GM11168 (cell line): Measurements from ENCODE around the gene STARD5.

Source experiments
- in situ Hi-C: fragments of 300-500 bp; cut with MboI; formaldehyde crosslinking; loops from one replicate; pipeline ENCODE4 v1.12.0; 2022; ENCODE audit warnings: low sequenced_read_pairs; ENCODE audit not compliant: unreplicated experiment

Gene STARD5

DNA sequence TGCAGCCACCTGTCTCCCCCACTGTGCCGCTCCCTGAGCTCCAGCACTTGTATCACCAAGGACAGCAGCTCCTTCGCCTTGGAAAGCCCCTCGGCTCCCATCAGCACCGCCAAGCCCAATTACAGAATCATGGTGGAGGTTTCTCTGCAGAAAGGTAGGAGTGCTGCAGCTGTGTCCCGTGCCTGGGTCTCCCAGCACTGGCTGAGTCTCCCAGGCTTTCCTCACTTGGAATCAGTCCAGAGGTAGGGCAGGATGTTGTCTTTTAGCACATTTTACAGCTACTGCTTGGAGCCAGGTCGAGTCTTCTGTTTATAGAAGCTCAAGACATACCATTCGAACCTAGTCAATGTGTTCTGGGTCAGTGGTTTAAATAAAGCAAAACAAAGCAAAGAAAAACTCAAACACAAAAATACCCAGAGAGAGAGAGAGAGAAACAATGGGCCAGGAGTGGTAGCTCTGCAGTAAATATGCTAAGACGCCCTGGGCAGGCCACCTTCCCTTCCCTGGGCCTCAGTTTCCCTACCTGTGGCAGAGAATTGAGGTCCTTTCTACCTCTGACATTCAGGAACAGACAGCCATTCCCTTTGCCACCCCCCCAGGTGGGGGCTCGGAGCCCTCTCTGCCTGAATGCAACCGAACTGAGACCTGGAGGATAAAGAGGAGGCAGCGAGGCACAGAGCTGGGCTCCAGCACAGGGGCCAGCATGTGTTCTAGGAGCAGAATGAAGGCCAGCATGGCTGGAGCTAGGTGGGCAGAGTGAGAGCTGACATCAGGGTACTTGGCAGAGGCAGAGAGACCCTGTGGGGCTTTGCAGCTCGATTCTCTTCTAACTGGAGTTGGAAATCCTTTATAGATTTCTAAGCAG is 44.1 kb downstream of the STARD5 start:
- in situ Hi-C loops: loop anchor here (5.0 kb wide), 1 partner anchor 32 kb away; no protein-coding TSS in a partner anchor

DNA sequence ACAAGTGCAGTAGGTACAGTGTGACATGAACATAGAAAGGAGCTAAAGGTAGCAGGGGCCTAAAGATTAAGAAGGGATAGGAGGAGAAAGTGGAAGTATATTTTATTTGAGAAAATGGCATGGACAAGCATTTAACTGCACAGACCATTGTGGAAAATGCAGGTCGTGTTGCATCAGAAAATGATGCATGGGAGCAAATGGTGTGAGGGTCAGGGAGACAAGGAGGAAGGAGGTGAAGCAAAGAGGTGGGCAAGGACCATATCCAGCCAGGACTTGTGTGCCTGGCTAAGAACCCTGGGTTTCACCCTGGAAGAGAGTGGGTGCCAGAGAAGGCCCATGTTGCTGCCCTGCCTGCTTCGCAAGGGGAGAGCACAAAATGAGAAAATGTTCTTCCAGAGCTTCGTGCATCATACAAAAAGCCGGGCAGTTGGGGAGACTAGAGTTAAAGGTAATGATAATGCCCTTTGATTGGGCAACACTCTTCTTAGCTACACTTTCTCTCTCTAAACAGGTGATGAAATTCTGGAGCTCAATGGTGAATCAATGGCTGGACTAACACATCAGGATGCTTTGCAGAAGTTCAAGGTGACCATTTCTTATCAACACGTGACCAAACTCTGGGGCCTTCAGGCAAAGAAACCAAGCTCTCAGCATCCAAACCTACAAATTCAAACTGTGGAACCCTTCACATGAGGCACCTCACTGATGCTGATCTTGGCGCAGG is 45.5 kb downstream of the STARD5 start:
- in situ Hi-C loops: loop anchor here (5.0 kb wide), 1 partner anchor 34 kb away; no protein-coding TSS in a partner anchor

DNA sequence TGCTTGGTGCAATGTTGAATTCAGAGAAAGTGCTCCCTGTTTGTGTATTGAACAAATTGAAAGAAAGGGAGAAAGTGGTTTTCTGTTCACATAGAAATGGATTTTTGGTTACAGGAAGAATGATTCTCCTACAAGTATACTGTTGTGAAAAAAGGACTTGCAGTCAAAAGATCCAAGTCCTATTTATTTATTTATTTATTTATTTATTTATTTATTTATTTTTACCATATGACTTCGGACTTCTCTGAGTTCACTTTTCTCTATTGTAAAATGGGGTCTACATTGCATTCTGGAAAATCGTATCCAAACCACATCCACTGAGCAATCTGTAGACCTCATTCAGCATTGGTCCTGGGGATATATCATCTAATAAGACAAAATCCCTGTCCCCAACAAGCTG is 46.1 kb downstream of the STARD5 start:
- in situ Hi-C loops: loop anchor here (5.0 kb wide), 1 partner anchor 34 kb away; no protein-coding TSS in a partner anchor

DNA sequence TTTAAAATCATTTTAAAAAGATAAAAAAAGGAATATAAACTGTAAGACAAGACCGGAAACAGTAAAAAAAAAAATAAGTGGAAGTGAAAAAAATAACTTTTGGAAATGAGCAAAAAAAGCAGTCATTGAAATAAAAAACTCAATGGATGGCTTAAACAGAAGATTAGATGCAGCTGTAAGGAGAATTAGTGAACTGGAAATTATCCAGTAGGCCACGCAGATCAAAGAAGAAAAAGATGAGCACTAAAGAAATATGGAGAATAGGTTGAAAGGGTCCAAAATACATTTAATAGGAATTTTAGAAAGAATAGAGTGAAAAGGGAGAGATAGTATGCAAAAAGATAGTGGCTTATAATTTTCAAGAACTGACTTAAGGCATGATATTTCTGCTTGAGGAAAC is 47.0 kb downstream of the STARD5 start:
- in situ Hi-C loops: loop anchor here (5.0 kb wide), 1 partner anchor 35 kb away; no protein-coding TSS in a partner anchor

DNA sequence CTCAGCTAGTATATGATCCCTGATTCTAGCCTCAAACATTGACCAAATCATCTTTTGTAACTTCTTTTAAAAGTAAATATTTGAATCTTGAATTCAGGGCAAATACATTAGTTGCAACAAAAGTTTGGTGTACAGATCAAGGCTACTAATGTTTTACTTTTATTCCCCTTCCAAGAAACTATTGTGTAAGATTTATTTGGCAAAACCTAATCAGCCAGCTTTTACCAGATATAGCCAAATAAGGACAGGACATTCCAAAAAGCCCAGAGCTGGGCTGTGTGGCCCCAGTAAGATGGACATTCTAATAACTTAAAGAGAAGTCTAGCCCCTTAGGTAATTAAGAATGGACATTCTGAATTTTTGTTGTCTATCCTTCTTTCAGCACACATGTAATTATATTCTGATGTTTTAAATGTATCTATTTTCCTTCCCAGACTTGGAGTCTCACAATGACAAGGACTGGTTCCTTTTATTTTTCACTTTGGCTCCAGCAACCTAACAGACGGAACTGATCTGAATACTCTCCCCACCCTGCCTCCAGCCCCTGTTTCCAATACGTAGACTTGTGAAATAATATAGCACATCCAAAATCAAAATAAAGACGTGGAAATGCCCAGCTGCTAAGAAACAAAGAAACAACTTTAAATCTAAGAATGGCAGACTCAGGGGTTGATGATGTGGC is 48.1 kb downstream of the STARD5 start:
- in situ Hi-C loops: loop anchor here (5.0 kb wide), 1 partner anchor 36 kb away; no protein-coding TSS in a partner anchor

DNA sequence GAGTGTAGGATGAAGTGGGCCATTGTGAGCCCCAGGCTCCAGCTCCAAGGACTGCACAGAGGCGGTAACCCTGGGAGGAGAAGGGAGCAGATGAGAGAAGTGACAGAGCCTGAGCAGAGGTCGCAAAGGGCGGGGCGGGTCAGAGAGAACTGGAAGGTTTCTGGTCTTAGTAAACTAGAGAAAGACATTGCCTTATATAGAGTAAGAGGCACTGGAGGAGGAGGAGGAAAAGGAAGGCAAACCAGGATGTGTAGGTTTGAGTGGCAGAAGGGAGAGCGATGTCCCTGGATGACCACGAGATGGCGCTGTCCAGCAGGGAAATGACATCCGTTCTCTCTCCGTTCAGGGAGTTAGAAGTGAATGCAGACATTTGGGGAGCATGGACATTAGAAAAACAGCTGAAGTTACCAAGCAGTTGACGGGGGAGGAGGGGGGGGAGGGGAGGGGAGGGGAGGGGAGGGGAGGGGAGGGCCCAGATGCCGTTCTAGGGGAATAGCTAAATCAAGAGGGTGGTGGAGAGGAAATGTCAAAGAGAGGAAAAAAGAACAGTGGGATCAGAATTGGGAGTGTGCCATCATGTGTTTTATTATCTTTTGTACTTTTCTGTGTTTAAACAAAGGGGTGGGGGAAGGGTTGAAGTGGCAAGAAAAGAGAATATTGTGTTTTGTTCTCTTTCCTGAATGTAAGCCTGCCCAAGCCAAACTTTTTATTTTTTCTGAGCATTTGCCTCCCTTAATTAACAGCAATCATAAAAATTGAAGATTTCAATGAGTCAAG is 48.8 kb downstream of the STARD5 start:
- in situ Hi-C loops: loop anchor here (5.0 kb wide), 1 partner anchor 37 kb away; no protein-coding TSS in a partner anchor

DNA sequence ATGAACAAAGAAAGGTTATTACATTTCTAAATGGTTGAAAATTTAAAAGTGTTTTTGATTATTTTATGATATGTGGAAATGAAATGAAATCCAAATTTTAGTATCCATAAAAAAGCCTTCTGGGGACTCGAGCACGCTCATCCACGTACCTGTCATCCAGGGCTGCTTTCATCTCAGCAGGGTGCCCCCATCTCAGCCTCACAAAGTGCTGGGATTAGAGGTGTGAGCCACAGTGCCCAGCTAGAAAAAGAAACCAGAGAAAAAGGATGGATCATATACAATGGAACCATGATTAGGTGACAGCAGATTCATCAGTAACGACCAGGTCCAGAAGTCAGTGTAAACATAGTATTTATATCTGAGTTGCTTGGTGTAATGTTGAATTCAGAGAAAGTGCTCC is 49.7 kb downstream of the STARD5 start:
- in situ Hi-C loops: no loop called here

DNA sequence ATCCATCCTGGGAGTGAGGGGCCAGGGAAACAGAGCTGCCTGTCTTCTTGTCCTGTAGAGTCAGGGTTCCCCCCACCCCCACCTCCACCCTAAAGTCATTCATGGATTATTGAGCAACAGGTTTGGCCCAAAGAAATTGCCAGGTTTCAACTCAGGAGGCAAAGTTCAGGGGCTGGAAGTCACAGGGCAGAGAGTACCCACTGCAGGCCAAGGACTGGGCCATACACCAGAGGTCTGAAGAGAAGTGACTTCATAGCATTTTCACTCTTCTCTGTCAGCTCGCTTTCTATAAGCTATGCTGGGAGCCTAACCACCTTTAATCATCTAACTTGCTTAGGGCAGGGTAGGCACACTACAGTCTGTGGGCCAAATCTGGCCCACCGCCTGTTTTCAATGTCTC is 50.1 kb downstream of the STARD5 start:
- in situ Hi-C loops: no loop called here

DNA sequence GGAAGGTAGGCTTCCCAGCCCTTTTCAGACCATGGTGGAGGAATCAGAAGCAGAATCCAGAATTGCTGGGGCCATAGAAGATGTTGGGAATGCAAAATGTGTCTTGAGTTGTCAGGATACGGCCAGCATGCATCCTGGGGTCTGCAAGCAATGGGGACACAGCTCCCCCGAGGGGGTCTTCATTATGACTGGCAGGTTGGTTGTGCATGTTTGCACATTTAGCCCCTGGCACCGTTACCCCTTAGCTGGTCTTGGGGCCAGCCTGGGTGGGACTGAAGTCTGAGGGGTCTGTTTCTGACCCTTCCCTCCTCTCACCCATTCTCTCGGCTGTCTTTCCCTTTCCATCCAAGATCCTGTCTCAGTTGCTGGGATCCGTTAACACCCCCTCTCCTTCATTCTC is 50.7 kb downstream of the STARD5 start:
- in situ Hi-C loops: no loop called here

DNA sequence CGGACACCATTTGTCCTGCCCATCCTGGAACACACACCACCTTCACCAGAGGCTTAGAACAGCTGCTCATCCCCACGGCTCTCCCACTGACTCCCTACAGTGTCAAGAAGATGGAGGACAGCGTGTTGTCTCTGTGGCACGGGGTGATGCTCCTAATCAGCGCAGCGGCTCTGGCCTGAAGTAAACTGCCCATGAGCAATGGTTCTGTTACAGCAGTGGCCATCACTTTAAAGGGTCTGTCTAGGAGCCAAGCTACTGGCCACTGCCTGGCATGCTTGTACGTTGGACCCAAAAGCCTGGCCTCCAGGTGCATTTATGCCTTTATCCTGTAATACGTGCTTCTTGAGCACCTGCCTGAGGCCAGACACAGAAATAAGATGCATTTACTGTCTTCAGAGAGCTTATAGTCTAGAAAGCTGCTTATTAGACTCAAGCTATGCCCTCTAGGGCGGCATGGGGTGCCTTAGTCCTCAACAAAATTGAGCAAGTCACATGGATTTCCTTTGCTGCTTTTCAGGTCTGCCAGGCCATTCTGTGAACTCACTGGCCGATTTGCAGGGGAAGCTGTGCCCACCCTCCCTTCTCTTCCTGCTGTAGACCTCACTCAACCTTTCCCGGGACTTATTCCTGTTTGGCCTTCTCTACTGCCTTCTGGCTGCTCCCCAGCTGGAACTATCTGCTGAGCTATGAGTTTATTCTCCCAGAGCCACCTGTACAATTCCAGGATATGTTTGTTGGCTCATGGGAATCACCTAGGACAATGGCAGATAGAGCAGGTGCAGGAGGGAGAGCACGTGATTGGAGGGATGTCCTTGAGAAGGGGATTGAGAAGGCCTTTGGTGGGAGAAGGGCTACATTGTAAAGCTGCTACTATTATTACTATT is 51.9 kb downstream of the STARD5 start:
- in situ Hi-C loops: no loop called here

DNA sequence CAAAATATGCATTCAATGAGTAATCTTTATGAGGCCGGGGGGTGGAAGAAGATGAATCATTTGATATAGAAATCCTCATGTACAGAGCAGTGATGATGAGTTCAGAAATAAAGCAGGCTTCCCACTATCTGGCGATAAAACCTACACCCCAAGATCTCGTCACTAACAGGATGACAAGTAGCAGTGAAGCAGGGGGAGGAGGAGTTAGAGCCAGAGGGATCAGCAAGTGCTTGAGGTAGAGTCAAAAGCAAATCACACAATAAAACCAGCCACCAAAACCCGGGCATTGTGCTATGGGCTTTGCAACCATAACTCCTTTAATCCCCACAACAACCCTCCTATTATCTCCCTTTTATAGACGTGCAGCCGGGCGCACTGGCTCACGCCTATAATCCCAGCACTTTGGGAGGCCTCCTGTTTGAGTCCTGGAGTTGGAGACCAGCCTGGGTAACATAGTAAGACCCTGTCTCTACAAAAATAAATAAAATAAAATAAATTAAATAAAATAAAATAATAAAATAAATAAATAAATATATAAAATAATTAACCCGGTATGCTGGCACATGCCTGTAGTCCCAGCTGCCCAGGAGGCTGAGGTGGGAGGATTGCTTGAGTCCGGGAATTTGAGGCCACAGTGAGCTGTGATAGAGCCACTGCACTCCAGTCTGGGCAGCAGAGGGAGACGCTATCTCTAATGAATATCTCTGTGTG is 53.0 kb downstream of the STARD5 start:
- in situ Hi-C loops: no loop called here

DNA sequence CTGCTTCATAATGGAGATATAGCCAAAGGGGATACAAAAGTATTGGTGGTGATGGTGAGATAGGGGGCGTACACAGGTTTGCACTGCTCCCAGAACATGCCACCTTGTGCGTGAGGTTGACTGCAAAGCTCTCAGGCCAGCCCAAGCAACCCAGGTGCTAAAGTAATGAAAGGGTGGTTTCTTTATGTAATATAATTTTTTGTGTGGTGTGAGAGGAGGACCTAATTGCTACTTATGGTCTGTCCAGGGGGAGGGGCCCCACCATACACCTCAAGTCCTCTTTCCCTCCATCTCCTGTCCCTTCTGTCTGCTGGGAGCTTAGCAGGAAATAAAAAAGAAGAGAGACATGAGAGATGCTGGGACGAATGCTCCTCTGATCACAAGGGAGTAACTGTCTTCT is 53.8 kb downstream of the STARD5 start:
- in situ Hi-C loops: no loop called here

DNA sequence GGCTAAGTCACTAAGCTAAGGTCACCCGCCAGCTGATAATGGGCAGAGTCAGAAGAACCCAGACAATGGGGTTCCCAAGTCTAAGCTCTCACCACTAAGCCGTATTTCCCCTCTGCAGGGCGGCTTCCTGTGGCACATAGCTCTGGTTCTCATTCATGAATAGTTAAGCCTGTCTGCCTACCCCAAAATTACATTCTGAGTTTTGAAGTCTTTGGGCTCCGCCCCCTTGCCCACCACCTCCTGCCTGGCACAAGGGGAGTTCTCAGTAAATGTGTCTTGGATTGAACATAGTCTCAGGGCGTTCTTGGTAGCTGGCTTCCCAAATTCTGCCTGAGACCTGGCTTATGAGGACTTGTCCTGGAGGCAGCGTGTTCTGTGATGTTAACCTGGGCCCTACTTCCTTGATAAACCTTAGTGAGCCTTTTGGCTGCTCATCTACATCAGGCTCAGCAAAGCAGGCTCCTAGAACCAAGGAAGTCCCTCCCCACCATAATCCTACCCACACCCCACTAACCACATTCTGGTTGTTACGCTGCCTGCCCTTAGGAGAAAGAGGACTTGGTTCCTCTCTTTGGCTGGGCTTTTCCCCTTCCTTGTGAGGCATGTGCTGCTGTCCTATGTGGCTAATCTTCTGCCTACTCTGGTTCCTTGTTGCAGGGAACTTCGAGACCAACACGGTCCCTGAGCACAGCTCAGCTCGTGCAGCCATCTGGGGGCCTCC is 54.9 kb downstream of the STARD5 start:
- in situ Hi-C loops: loop anchor here (5.0 kb wide), 2 partner anchors 133 to 162 kb away; no protein-coding TSS in a partner anchor

DNA sequence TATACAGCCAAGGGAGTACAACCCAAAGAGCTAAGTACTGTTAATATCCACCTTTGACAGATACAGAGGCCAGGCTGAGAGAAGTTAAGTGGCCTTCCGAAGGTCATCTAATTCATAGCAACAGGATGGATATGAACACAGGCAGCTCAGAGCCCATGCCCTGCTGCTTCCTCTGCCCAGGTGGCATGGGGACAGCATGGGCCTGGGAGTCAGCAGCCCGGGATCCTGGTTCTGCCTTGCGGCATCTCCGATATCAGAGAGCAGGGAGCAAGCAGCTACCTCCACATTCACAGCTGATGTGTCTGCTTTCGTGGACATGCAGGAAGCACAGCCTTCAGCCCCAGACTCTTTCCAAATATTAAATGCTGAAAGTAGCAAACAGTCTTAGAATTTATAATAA is 55.6 kb downstream of the STARD5 start:
- in situ Hi-C loops: loop anchor here (5.0 kb wide), 2 partner anchors 134 to 161 kb away; no protein-coding TSS in a partner anchor

DNA sequence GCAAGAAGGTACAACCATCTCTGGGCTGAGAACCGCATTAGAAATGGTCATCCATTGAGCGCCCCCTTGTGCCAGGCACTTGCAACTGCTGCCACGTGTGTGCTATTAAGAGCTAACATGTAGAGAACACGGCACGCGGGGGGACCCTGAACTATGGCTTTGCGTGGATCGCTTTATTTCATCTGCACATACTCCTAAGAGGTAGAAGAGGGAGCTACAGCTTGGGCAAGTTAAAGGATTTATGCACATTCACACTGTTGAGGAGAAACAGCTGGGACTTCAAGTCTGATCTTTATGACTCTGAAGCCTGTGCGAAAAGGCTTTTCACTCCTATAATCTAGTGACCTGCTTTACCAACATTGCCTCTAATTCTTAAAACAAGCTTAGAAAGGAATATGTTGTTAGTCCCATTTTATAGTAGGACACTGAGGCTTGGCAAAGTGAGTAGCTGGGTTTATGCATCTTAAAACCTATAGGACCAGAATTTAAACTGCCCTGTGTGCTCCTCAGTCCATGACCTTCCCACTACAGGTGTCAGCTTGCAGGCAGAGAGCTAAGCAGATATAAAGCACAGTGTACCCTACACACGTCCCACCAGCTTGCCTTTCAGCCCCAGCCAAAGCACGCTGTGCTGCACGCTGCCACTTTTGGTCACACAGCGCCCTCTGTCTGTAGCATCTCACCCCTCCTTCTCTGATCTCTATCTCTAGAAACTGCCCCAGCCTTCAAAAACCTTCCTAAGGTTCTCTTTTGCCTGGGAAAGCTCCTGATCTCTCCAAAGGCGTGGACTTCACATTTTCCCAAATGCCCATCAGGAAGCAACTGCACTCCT is 57.8 kb downstream of the STARD5 start:
- in situ Hi-C loops: loop anchor here (5.0 kb wide), 2 partner anchors 136 to 159 kb away; no protein-coding TSS in a partner anchor

DNA sequence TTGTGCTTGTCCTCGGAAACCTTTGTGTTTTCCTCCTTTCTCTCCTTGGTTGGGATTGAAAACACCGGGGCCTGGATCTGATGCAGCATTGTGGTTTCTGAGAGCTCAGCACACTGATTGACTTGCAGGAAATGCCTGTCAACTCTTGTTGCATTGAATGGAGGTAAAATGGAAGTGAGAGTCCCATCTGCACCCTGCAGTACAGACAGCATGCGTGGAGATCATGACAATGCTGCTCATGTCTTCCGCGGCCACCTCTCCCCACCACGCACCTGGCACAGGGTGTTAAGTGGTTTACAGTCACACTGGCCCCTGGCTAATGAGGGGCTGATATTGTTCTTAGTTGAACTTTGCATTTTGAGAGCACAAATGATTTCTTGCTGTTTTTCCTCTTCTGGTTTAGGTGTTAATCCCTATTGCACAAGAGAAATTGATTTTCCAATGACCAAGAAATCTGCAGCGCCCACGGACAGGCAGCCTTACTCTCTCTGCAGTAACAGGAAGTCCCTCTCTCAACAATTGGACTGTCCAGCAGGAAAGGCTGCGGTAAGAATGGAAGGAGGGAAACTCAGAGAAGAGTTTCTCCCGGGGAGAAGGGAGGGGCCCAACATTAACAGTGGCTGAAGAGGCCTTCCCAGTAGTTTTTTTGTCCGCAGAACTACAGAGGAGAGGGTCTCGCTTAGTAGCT is 58.5 kb downstream of the STARD5 start:
- in situ Hi-C loops: loop anchor here (5.0 kb wide), 2 partner anchors 137 to 158 kb away; no protein-coding TSS in a partner anchor
